SK-MEL-5 (cell line): ENCODE measurements around the gene CCDC47. TPM values are rescaled to one million over a fixed set of nuclear protein-coding genes. Genes with fewer than 3 reads are reported as not detected.
"Not testable (repeated sequence)": the region's sequence is repeated elsewhere in the genome, so short reads cannot be mapped to it uniquely, and the experiment has no call there.

Experiments
- DNase-seq: peaks from one replicate; pipeline ENCODE4 v3.0.0-alpha.2; 2016; ENCODE audit warnings: low read depth, low spot score
- in situ Hi-C: cut with HindIII; loops from 2 replicates; pipeline ENCODE4 v1.10.0; 2016; ENCODE audit warnings: low sequenced_read_pairs, high pct_unique_total_duplicates, low pct_unique_long_range_greater_than_20kb
- polyA plus RNA-seq, 2 experiments: library from polyadenylated mRNA; depleted of rRNA; stranded (reverse); fragments of >200 nt; gene quantifications; 2 replicates each; pipeline ENCODE4 v1.2.3, GENCODE V29; 2015
- total RNA-seq: library from RNA; depleted of rRNA; stranded (reverse); fragments of >200 nt; shearing (Covaris generic); gene quantifications from 2 replicates; pipeline ENCODE4 v1.2.3, GENCODE V29; 2014; rRNA removed

CCDC47 gene
- 105 and 109 TPM in 2 replicates for total RNA-seq
- 88.9 and 95.8 TPM in 2 replicates for polyA plus RNA-seq (2015; cell fraction: cytosol; rRNA removed)
- polyA plus RNA-seq (2015; cell fraction: nucleus; rRNA removed): 31.7 and 43.2 TPM in 2 replicates

GRCh38 chr17:63773272-63774140, at the start of gene CCDC47:
CCDC47 (minus strand) TSS chr17:63773597; CDS start chr17:63766175, 7,422 bp downstream.
- in situ Hi-C loops: no loop called here
- DNase-seq: peak; percentile 100

DNA sequence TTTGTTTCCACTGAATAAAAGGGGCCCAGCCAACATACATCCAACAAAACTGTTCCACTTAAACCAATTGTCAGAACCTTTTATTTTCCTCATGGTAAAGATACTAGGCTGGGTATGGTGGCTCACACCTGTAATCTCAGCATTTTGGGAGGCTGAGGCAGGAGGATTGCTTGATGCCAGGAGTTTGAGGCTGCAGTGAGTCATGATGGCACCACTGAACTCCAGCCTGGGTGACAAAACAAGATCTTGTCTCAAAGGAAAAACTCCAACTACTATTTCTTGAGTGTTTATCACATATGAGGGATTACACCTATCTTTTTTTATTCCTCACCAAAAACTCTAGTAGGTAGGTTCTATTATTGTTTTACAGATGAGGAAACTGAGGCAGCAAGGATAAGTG, 49.1 kb upstream of the CCDC47 start:
- in situ Hi-C loops: no loop called here
- no peak for DNase-seq

- in situ Hi-C loops: no loop called here
- DNase-seq: no peak
These were observed 48.4 kb upstream of the CCDC47 start for GRCh38 chr17:63821804-63822203.

DNA sequence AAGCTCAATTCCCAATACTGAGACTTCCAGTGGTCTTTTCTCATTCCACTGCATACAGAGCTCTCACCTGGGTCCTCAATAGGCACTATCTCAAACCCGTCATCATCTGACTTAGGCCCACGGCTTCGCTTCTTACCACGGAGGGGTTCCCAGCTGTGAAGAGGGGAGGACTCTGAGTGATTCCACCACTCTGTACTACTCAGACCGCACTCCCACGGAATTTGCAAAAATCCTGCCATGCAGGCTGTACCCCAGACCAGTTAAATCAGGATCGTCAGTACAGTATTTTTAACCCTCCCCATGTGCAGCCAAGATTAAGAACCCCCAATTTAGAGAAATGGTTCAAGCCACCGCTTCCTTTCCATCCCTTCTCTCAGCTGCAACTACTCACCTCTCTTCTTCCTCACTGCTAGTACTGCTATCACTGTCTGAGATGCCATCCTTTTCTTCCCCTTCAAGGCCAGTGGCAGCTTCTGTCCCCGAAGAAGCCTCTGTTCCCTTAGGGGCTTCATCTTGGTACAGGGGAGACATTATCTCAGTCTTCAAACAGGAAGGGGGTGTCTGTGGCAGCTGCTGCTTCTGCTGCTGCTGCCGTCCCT, 47.7 kb upstream of the CCDC47 start:
- in situ Hi-C loops: no loop called here
- no peak for DNase-seq

DNA sequence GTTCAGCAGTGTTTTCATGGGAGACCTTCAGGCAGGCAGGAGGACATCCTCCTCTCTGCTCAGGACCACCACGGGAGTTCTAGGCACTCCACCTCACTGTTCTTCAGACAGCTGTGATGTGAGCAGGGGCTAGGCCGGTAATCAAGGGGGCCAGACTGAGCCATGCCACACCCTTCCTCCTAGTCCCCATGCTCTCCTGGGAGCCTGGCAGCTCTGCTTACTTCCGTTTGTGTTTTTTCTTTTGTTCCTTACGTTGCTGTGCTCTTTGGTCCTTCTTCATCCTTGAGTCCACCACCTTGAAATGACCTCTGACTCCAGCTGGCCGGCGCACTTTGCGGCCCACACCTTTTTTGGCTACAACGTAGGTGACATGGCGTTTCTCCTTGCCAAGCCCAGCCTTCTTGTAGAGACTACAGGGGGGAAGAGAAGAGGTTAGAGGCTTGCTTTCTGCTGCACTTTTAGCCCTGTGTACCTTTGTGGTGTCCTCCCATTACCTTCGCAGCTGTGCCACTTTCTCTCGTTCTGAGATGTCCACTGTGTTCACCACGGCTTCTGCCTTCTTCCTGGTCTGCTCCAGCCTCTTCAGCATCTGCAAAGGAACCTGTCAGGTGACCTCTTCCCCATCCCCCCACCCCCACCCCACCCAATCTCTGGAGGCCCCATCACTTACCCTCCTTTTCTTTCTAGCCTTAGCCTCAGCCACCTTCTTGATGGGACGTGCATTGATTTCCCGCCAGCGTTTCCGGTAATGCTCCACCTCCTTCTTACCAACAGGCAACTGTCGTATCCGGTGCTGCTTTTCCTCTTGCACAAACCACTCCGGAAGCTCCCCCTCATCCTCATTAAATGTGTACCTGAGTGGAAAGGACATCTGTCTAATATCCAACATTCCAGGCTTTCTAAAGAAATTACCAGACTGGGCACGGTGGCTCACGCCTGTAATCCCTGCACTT, 46.5 kb upstream of the CCDC47 start:
- in situ Hi-C loops: no loop called here
- no peak for DNase-seq

- no peak for DNase-seq
- in situ Hi-C loops: no loop called here
These were observed 45.7 kb upstream of the CCDC47 start for GRCh38 chr17:63819131-63819530.

DNA sequence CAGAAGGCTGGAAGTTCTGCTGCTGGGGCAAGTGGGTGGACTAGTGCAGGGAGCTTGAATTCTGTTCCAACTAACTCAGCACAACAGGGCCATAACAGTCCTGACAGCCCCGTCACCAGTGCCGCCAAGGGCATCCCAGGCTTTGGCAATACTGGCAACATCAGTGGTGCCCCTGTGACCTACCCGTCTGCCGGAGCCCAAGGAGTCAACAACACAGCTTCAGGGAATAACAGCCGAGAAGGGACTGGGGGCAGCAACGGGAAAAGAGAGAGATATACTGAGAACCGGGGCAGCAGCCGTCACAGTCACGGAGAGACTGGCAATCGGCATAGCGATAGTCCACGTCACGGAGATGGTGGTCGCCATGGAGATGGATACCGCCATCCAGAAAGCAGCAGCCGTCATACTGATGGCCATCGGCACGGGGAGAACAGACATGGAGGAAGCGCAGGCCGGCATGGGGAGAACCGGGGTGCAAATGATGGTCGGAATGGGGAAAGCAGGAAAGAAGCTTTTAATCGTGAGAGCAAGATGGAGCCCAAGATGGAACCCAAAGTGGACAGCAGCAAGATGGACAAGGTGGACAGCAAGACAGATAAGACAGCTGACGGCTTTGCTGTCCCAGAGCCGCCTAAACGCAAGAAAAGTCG, 44.5 kb upstream of the CCDC47 start:
- no peak for DNase-seq
- in situ Hi-C loops: no loop called here

GRCh38 chr17:63816669-63817068, 43.3 kb upstream of the CCDC47 start:
- DNase-seq: no peak
- in situ Hi-C loops: no loop called here

GRCh38 chr17:63816123-63816522, 42.7 kb upstream of the CCDC47 start:
- in situ Hi-C loops: no loop called here

DNA sequence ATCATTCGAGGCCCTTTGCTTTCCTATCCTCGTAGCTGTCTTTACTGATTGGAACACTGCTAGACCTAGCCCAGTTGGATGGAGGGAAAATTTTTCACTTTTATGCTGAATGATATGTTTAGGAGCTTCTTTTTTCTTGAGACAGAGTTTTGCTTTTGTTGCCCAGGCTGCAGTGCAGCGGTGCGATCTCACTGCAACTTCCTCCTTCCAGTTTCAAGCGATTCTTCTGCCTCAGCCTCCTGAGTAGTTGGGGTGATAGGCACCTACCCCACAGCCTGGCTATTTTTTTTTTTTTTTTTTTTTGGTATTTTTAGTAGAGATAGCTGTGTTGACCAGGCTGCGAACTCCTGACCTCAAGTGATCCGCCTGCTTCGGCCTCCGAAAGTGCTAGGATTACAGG, 36.6 kb upstream of the CCDC47 start:
- DNase-seq: no peak

More at GRCh38 chr17:63816123-63816522, 42.7 kb upstream of the CCDC47 start:
- no peak for DNase-seq

DNA sequence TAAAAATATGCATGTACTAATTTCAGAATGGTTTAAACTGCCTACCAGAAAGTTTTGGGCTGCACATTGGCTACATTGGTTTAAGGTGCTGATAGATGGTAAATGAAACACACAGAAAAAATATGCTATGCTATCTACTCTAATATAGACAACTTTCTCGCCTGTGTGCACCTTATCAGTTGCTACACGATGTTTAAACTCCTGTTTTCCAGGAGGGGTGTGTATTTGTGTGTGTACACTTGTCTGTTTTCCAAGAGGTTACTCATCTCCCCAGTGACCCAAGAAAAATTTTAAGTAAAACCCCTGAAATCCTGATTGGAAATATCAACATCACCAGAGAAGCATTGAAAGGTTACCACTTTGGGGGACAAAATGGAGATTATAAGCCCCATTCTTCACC, 32.2 kb upstream of the CCDC47 start:
- in situ Hi-C loops: no loop called here
- DNase-seq: no peak

More for the DNA sequence above, 36.6 kb upstream of the CCDC47 start:
- in situ Hi-C loops: no loop called here

DNA sequence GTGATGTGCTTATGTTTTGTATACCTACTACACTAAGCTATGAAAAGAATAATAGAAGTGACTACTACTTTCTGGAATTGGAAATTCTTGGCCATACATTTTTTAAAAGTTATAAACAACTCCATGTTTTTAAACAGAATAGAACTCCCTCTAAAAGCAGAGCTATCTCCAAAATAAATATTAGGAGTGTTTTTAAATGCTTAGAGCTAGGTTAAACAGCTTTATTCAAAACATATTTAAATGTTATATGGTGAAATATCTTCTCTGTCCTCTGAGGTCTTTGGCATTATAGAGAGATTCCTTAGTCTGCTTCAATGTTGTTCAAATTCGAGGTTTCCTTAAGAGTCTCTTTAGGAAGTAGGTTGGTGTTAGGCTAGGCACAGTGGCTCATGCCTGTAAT, 30.9 kb upstream of the CCDC47 start:
- in situ Hi-C loops: no loop called here
- DNase-seq: no peak

- in situ Hi-C loops: no loop called here
- no peak for DNase-seq
These were observed 27.4 kb upstream of the CCDC47 start for GRCh38 chr17:63800783-63801182.

GRCh38 chr17:63798572-63799106, 25.2 kb upstream of the CCDC47 start:
- no peak for DNase-seq
- in situ Hi-C loops: no loop called here

DNA sequence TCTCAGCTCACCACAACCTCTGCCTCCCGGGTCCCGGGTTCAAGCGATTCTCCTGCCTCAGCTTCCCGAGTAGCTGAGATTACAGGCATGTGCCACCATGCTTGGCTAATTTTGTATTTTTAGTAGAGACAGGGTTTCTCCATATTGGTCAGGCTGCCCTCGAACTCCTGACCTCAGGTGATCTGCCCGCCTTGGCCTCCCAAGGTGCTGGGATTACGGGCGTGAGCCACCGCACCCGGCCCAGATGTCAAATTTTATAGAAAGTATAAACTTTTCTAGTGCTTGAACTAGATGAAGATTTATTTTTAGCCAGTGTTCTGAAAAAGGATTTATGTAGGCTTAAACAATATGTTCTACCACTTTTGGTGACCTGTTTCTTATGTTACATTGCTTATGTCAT, 23.0 kb upstream of the CCDC47 start:
- in situ Hi-C loops, DNase-seq: not testable (repeated sequence)

- in situ Hi-C loops: no loop called here
These were observed 18.8 kb upstream of the CCDC47 start for GRCh38 chr17:63792055-63792729.

DNA sequence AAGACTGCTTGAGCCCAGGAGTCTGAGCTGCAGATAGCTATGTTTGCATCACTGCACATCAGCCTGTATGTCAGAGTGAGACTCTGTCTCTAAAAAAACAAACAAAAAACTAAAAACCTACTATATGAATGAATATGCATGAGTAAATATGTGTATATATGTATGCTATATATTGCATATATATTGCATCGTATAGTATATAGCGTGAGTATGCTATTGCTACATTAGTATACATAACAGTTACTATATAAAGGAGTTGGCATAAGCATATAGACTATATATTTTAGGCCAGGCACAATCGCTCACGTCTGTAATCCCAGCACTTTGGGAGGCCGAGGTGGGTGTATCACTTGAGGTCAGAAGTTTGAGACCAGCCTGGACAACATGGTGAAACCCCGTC, 16.7 kb upstream of the CCDC47 start:
- in situ Hi-C loops: no loop called here
- no peak for DNase-seq

More at GRCh38 chr17:63792055-63792729, 18.8 kb upstream of the CCDC47 start:
- no peak for DNase-seq
